Endothelial cell of umbilical vein (primary cell): Measurements from ENCODE around the gene OR9A2. TPM values are rescaled to one million over a fixed set of nuclear protein-coding genes. Genes with fewer than 3 reads are reported as not detected.

Experiments
- BruUV-seq: library from RNA; stranded (reverse); fragments of 400-500 nt; replicated peaks from 2 replicates; lab custom pipeline; 2021; lab: Mats Ljungman, UMichigan
- CTCF ChIA-PET: fragments of 300-600, 350-600 bp; sonication (Branson Sonifier 250); formaldehyde crosslinking; loops from one replicate; lab custom pipeline; 2021; ENCODE audit warnings: antibody characterized with exemption, inconsistent platforms; lab: Charles Lee
- POLR2A ChIA-PET: fragments of 300-600, 350-600 bp; sonication (Branson Sonifier 250); formaldehyde crosslinking; loops from one replicate; lab custom pipeline; 2021; ENCODE audit warnings: antibody characterized with exemption, inconsistent platforms; lab: Charles Lee
- DNase-seq: peaks from one replicate; pipeline ENCODE4 v3.0.0-alpha.2; 2011; ENCODE audit warnings: low read depth, low spot score
- FAIRE-seq: peaks from 2 replicates; lab custom pipeline; 2011; peaks lifted over from hg19 to GRCh38; lab: Jason Lieb, UNC
- H2AFZ ChIP-seq: 2 replicates; pipeline ENCODE4 v1.6.0; 2012; ENCODE audit warnings: low read depth, low read length, control low read depth, inconsistent platforms
- H3K27ac ChIP-seq: 2 replicates; pipeline ENCODE4 v1.5.1; 2011; ENCODE audit warnings: low read depth, mild to moderate bottlenecking, control low read depth, low read length, moderate library complexity; ENCODE audit not compliant: insufficient read depth
- H3K27me3 ChIP-seq, 2 experiments: 2 replicates each; pipeline versions ENCODE4 v1.6.0 to v1.6.1; 2011; ENCODE audit warnings: low read length in 2 of 2, mixed read lengths in 1 of 2; ENCODE audit not compliant: control insufficient read depth in 2 of 2, insufficient read depth in 2 of 2
- H3K36me3 ChIP-seq, 2 experiments: 2 replicates in 1 of 2; 3 replicates in 1 of 2; pipeline ENCODE4 v1.5.1; 2011; ENCODE audit warnings: low read length in 2 of 2, mild to moderate bottlenecking in 1 of 2, moderate library complexity in 1 of 2; ENCODE audit not compliant: control insufficient read depth in 2 of 2, insufficient read depth in 2 of 2; ENCODE audit errors: extremely low read depth in 1 of 2
- H3K4me1 ChIP-seq: 3 replicates; pipeline ENCODE4 v1.5.1; 2011; ENCODE audit warnings: mild to moderate bottlenecking, low read length; ENCODE audit not compliant: control insufficient read depth, insufficient read depth; ENCODE audit errors: extremely low read depth
- H3K4me2 ChIP-seq: 2 replicates; pipeline ENCODE4 v1.6.1; 2011; ENCODE audit warnings: low read length, control low read depth, mixed read lengths; ENCODE audit not compliant: insufficient read depth
- H3K4me3 ChIP-seq, 3 experiments: fragments of 200-600 bp in 1 of 3; sonication (generic), shearing (Covaris generic) in 1 of 3; replicated peaks in 1 of 3; 2 replicates each; pipeline ENCODE4 v1.5.1; 2011 to 2016; ENCODE audit warnings: control low read depth in 3 of 3, low read length in 3 of 3, mild to moderate bottlenecking in 2 of 3, inconsistent platforms in 1 of 3, low read depth in 1 of 3, moderate library complexity in 1 of 3; ENCODE audit not compliant: insufficient read depth in 1 of 3
- H3K79me2 ChIP-seq: 2 replicates; pipeline ENCODE4 v1.6.0; 2012; ENCODE audit warnings: low read length, inconsistent platforms; ENCODE audit not compliant: control insufficient read depth, insufficient read depth
- H3K9ac ChIP-seq: replicated peaks from 2 replicates; pipeline ENCODE3; 2011; ENCODE audit warnings: low read length, control low read depth; ENCODE audit not compliant: insufficient read depth; ENCODE audit errors: extremely low read depth
- H3K9me1 ChIP-seq: replicated peaks from 3 replicates; pipeline ENCODE4 v1.6.0; 2011; ENCODE audit warnings: mild to moderate bottlenecking, low read length; ENCODE audit not compliant: control insufficient read depth, insufficient read depth; ENCODE audit errors: extremely low read depth
- H3K9me3 ChIP-seq: replicated peaks from 2 replicates; pipeline ENCODE4 v1.5.1; 2012; ENCODE audit warnings: low read length, inconsistent platforms; ENCODE audit not compliant: control insufficient read depth, insufficient read depth
- H4K20me1 ChIP-seq: replicated peaks from 2 replicates; pipeline ENCODE3; 2011; ENCODE audit warnings: mild to moderate bottlenecking, low read length; ENCODE audit not compliant: control insufficient read depth, insufficient read depth; ENCODE audit errors: extremely low read depth
- CTCF ChIP-seq, 2 donors: IDR thresholded peaks; 1 replicate in 1 of 2; 2 replicates in 1 of 2; pipeline ENCODE4 v1.5.1; 2011; ENCODE audit warnings: low read length in 2 of 2, mild to moderate bottlenecking in 2 of 2, moderate library complexity in 2 of 2, control low read depth in 1 of 2, inconsistent platforms in 1 of 2, low read depth in 1 of 2; ENCODE audit not compliant: insufficient read depth in 1 of 2; ENCODE audit errors: extremely low read depth in 1 of 2
- EZH2 ChIP-seq: IDR thresholded peaks from 2 replicates; pipeline ENCODE4 v1.6.1; 2012; ENCODE audit warnings: borderline replicate concordance, low read depth, mild to moderate bottlenecking, moderate library complexity, low read length, inconsistent platforms; ENCODE audit not compliant: severe bottlenecking
- FOS ChIP-seq: IDR thresholded peaks from 2 replicates; pipeline ENCODE4 v1.6.1; 2011; ENCODE audit warnings: mild to moderate bottlenecking, low read length, moderate library complexity, borderline replicate concordance; ENCODE audit not compliant: insufficient read depth
- GATA2 ChIP-seq: IDR thresholded peaks from 2 replicates; pipeline ENCODE4 v1.7.0; 2011; ENCODE audit warnings: low read depth, mild to moderate bottlenecking, moderate library complexity, mixed read lengths, low read length; ENCODE audit not compliant: insufficient read length, insufficient read depth
- JUN ChIP-seq: IDR thresholded peaks from 2 replicates; pipeline ENCODE4 v1.6.1; 2011; ENCODE audit warnings: borderline replicate concordance, low read depth; ENCODE audit not compliant: insufficient read length, insufficient read depth
- MAX ChIP-seq: IDR thresholded peaks from 2 replicates; pipeline ENCODE4 v1.6.1; 2011; ENCODE audit not compliant: insufficient read depth, insufficient read length
- MYC ChIP-seq: IDR thresholded peaks from one replicate; pipeline ENCODE4 v1.6.1; 2011; ENCODE audit warnings: mild to moderate bottlenecking, low read depth, low read length
- POLR2A ChIP-seq: IDR thresholded peaks from 2 replicates; pipeline ENCODE4 v1.6.1; 2012; ENCODE audit warnings: low read depth, mild to moderate bottlenecking, control low read depth, low read length
- POLR2AphosphoS5 ChIP-seq: IDR thresholded peaks from 2 replicates; pipeline ENCODE4 v1.6.1; 2012; ENCODE audit warnings: low read depth, mild to moderate bottlenecking, control low read depth, low read length, moderate library complexity; ENCODE audit not compliant: insufficient read depth
- dilution Hi-C: fragments of 300-500 bp; cut with MboI; formaldehyde crosslinking; loops from one replicate; pipeline ENCODE4 v1.15.0; 2019; ENCODE audit warnings: low sequenced_read_pairs; ENCODE audit not compliant: extremely low pct_ligation_motif_present
- intact Hi-C: fragments of 100-400 bp; cut with micrococcal nuclease; formaldehyde crosslinking; loops from one replicate; pipeline ENCODE4 v1.10.0; 2022
- polyA plus RNA-seq, 4 experiments: library from polyadenylated mRNA; depleted of rRNA in 3 of 4; stranded (reverse) in 3 of 4; unstranded in 1 of 4; fragments of >200 nt; gene quantifications; 2 replicates each; pipeline versions ENCODE4 v1.2.1 to v1.2.3, GENCODE V29; 2011 to 2012; ENCODE audit warnings: missing spikeins in 1 of 4
- total RNA-seq: library from RNA; stranded (reverse); gene quantifications from 2 replicates; pipeline ENCODE4 v1.2.3, GENCODE V29; 2021

OR9A2 gene
- total and polyA plus RNA-seq, 2 donors (not counting 3 experiments of a cell fraction or from before 2014, with no cell fraction given): not detected

GRCh38 chr7:143015926-143016490 lies 10.9 kb downstream of the OR9A2 start:
- intact Hi-C loops (loop anchor here (10.0 kb wide), 1 partner anchor 489 kb away; no protein-coding TSS in a partner anchor), dilution Hi-C loops (loop anchor here (25.0 kb wide), 1 partner anchor 196 kb away; the partner anchor contains the start of gene TAS2R40)
- H3K27me3 ChIP-seq: no peaks in the 10 kb centered on the region
- no peaks in the 10 kb centered on the region for H3K9me1 ChIP-seq
- no peak overlapping the region for H3K27ac ChIP-seq
- no peak overlapping the region for H3K9ac ChIP-seq
- DNase-seq: no peak
- TF ChIP-seq GATA2: no peak
- no peak for TF ChIP-seq MAX
- no peak for TF ChIP-seq POLR2AphosphoS5
- no peak for TF ChIP-seq JUN
- TF ChIP-seq FOS: no peak
- no peak for TF ChIP-seq EZH2
- TF ChIP-seq POLR2A: no peak
- TF ChIP-seq MYC: no peak
- no peak for TF ChIP-seq CTCF (IDR thresholded peaks at IDR 0.05; ENCODE audit: extremely low read depth in 1 of 2, insufficient read depth in 1 of 2, low read depth in 1 of 2, low read length in 2 of 2)
- POLR2A ChIA-PET: no interaction called here
- H3K4me1 ChIP-seq: peaks cover 27% of the 10 kb centered on the region
- H4K20me1 ChIP-seq: no peaks in the 10 kb centered on the region
- H3K79me2 ChIP-seq: no peaks in the 10 kb centered on the region
- no TSS peak for BruUV-seq
- H3K9me3 ChIP-seq: no peaks in the 10 kb centered on the region
- CTCF ChIA-PET: interaction anchor here (0.7 to 26.4 kb wide), 7 partner anchors 9 to 225 kb away, joined by 3 to 967 read pairs (median 4); partner anchors contain the start of gene TAS2R40
- no peak overlapping the region for H3K4me3 ChIP-seq
- FAIRE-seq: no peak
- no peak overlapping the region for H2AFZ ChIP-seq
- H3K4me2 ChIP-seq: no peak overlapping the region
- no peaks in the 10 kb centered on the region for H3K36me3 ChIP-seq
